ENCODE results near the gene HPS4.

HPS4 gene

DNA sequence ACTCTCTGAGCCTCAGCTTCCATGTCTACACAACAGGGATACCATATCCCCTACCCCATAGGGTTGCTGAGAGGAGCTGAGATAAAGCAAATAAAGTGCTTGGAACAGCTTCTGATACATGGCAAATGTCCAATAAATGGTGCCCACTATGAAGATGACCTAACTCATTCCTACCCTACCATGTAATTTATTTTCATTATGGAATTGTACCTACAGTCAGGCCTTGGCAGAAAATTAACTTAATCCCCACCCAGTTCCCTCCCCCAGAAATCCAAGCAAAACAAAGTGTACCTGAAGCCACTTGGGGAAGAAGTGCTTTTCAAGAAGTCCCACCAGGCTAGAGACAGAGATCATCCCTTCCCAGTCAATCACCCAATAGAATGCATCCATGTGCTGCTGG, 10.9 kb upstream of the HPS4 start:
- DNase-seq = no peak

DNA sequence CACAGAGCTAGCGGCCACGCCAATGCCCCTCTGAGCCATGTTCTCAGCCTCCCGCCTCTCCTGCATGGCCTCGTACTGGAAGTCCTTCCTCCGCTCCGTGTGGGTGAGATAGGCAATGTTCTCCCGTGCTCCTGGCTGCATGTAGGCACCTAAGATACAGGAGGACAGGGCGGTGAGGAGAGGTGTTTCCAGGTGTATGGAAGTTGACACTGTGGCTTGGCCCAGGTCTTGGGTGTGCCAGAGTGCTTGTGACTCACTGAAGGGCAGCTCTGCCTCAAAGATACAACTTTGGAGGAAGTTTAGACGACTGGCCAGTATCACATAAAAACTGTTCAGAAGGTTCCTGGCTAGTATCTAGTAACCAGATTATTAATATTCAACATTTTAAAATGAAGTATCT, 8.6 kb upstream of the HPS4 start:
- DNase-seq = no peak

DNA sequence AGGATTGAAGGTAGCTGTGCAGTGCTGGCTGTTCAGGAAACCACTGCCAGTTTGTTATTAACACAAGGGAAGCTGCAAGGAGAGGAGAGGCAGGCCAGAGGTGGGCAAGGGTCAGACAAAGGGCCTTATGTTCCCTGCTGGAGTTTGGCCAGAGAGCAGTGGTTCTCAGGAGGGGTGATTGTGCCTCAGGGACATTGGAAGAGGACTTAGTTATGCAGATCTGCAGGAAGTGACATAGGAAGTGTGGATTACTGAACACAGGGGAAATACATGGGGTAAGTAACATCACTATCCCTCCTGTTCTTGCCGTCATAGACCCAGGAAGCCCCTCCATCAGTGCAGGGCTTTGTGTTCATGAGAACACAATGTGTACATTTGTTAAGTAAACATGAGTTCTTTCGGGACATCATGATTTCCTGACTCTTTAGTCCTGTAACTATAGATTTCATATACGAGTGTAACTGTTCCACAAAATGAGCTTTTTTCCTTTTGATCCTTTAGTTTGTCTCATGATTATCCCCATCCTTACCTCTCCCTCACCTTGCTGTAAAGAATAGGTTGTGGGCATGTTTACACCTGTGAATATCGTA, 6.0 kb upstream of the HPS4 start:
- DNase-seq = no peak

DNA sequence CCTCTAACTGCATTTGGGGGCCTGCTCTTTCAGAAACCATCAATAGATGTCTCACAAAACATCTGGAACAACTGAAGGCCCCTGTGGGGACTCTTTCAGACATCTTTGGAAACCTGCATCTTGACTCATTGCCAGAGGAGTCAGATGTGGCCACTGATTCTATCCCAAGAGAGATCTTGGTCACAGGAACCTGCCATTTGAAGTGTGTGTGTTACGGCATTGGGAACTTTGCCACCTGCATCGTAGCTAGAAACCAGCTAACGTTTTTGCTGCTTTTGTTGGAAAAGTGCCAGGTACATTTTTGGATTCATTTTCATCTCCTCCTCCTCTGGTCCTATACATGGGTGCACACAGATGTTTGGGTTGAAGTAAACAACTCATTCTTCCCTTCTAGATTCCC, 4.4 kb upstream of the HPS4 start:
- no peak for DNase-seq

DNA sequence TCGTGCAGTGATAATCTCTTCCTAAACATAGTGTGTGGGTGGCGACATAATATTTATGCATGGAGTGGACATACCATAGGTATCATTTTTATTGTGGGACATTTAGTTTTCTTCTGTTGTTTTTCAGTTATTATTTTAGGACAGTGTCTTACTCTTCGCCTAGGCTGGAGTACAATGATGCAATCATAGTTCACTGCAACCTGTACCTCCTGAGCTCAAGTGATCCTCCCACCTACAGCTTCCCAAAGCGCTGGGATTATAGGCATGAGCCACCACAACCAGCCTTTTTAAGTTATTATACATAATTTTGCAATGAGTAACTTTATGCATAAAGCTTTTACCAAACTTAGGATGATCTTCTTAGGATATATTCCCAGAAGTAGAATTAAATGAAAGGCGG, 2.8 kb upstream of the HPS4 start:
- no peak for DNase-seq

DNA sequence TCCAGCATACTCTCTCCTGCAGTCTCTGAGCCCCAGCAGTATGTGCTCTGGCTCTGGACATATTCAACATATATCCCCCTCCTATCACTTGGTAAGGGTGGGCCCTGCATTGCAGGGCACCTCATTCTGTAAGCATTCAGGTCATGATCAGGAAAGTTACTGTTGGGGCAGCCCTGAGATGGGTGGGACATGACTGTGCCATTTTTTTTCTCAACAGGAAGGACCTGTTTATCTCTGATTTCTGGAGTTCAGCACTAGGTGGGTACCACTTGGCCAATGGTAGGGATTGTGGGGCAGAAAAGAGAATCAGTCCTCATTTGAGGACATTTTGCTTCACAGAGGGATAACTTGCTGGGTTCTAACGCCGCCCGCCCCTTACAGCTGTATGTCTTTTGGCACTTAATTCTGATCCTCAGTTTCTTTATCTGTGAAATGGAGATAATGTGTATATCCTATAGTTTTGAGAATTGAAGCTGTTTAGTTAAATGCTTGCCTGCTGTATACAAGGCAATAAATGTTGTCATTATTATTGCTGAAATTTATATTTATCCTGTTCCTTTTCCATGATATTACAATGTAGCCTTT, 2.3 kb upstream of the HPS4 start:
- DNase-seq = no peak

DNA sequence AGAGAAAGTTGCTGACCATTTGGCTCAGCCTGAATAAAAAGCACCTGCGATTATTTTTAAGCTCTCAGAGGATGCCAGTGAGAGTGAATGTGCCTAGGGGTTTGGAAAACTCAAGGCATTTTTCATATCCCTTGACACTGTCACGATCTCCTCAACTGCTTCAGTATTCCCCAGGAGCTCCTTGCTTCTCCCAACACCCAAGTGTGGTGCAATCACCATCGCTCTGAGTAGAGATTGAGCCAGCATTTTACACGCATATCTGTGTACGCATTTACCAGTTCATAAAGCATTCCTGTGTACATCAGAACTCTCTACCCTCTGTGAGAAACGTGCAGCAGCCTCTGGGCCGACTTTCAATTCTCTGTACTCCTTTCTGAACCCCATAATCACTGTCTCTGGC, 1.4 kb upstream of the HPS4 start:
- no peak for DNase-seq

DNA sequence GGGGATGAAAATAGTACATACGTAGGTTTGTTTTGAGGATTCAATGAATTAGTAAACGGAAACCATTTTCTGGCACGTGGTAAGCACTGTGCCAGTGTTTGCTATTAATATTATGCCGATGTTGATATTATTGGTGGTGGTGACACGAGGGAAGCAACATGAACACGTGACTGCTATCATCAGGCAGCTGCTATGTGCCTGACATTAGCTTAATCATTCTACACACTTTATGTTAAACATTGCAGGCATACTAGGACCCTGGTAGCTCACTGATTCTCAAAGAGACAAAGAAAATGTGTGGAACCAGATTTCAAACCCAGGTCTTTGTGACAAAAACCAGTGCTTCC, 750 bp upstream of the HPS4 start:
- no peak for DNase-seq

DNA sequence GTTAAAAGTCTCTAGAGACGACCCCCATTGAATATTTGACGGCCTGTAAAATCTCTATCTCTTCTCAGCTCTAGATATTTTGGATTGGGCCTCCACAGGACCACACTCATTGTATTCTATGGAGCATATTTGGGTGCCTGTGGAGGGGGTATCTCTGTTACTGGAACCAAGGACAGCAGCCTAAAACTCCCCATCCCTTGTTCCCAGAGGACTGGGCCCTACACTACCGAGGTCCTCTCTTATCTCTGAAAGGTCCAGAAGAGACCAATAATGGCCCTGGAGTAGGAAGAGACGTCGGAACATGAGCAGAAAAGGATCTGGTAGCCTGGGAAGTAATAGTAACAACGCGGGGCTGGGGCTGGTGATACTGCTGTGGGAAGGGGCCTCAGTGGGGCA, 542 bp downstream of the HPS4 start:
- DNase-seq = no peak

DNA sequence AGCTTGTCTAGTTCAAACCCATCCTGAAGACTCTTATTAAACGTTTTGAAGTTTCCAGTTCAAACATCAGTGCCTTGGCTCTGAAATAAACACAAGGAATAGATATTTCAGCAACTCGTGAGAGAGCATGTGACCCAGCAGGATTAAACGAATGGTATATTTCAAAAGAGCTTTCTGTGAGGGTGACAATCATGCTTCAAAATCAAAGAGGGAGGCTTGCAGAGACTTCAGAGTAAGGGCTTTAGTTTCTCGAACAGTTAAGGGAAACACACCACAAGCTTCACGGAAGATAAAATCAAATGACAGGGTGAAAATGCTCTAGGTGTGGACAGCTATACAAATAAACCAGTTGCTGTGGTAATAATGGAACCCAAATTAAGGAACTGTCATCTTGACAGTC, 1.4 kb downstream of the HPS4 start:
- no peak for DNase-seq

DNA sequence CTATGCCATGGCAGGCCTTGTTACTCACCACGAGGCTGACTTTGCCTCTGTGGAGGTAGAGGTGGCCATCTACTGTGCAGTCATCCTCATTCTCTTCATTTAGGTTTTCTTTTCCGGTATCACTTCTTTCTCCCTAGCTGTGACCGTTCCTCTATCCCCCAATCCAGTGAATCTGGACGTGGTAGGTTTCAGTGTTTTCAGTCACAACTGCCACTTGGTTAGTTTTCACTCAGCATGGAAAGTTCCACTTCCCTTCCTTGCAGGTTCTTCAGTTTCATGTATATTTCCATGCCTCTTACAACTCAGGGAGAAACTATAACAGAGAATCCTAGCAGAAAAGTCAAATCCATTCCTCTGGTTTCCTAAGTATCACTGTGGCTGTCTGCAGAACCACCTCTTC, 1.9 kb downstream of the HPS4 start:
- DNase-seq = no peak

DNA sequence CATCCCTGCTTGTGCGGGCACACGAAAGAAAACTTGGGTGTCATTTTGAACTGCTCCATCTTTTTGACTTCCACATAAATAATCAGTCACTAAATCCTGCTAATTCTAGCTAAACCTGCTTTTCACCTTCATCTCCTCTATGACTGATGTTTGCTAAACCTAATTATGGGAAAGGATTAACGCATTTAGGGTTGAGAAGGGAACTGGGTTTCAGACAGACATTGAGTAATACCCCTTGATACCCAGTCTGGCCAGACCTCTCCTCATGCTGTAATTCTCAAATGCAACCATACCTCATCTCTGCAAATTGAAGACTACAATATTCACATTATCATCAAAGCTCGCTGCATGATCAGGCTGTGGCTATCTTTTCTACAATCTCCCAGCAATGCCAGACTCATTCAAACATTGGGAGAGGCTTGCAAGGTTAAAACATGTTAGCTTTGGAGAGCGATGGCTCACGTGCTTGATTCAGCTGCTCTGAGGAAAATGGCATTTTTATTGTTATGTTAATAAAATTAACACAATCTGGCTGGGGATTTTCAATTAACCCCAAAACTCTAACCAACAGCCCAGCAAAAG, 2.4 kb downstream of the HPS4 start:
- DNase-seq = no peak

DNA sequence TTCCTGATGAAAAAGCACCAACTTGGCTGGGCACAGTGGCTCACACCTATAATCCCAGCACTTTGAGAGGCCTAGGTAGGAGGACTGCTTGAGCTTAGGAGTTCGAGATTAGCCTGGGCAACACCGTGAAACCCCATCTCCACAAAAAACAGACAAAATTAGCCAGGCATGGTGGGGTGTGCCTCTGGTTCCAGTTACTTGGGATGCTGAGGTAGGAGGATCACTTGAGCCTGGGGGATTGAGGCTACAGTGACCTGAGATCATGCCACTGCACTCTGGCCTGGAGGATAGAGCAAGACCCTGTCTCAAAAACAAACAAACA, 3.0 kb downstream of the HPS4 start:
- DNase-seq = no peak

DNA sequence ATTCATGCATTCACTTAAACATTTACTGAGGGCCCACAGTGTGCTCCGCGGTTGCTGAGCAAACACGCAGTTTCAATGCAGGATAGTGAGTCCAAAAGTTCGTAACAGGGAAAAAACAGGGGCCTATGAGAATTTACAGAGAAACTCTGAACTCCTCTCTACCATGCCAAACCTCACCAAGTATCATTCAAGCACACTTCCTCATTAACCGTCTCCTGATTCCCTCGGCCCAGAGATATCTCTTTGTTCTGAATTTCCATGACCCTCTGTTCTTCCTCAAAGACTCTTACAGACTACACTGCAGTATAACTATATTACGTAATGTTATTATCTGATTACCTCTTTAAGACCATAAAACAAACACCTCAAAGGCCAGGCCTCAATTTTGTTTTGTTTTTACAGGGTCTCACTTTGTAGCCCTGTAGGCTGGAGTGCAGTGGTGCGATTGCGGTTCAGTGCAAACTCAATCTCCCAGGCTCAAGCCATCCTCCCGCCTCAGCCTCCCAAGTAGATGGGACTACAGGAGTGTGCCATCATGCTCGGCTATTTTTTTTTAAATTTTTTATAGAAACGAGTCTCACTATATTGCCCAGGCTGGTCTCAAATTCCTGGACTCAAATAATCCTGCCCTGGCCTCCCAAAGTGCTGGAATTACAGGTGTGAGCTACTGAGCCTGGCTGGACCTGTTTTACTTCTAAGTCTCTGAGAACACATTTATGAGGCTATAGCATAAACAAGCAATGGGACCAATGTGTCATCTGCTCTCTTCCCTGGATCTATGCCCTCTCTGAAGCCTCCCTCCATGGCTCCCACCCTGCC, 3.6 kb downstream of the HPS4 start:
- DNase-seq = peak; percentile 23

DNA sequence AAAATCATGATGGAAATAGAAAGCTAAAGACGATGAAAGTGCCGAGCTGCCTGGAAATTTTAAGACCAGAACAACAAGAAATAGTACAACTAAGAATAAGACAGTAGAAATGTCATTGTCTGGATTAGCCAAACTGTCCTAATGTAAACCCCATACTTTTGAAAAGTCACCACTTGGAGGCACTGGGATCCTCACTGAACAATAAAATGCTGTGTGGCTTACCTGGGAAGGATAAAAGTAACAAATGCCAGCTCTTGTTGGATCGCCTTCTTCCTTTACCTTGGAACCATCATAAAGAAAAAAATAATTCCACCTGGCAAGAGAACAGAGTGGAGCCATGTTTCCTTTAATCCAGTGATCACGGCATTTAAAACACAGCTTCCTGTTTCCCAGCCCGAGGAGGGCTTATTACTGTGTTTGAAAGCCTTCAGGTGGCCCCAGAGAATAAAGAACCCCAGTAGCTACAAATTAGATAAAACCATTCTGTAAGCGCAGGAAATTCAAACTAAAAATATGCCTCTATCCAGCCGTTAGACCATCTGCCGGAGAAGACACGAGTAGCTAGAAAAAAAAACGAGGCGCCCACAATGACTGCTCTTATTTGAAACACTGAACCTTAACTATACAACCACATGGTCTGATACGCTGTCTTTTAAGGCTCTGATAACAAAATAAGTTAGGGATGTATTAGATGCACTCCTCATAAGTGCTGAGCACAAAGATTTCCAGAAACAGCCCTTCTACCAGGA, 4.4 kb downstream of the HPS4 start:
- DNase-seq = peak; percentile 30

DNA sequence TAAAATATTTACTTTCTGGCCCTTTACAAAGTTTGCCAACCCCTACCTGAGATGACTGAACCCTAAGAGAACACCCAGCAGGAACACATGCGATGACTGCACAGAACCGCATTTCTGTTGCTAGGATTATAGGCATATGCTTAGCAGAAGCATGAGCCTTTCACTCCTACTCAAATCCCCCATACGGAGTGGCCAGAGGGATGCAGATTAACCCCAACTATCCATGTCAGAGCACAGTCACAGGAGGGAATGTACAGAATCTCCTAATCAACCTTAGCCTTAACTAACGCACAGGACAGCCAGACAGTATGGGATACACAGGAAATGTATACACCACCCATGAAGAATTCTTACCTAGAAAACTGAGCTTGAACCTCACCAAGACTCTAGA, 6.2 kb downstream of the HPS4 start:
- no peak for DNase-seq

DNA sequence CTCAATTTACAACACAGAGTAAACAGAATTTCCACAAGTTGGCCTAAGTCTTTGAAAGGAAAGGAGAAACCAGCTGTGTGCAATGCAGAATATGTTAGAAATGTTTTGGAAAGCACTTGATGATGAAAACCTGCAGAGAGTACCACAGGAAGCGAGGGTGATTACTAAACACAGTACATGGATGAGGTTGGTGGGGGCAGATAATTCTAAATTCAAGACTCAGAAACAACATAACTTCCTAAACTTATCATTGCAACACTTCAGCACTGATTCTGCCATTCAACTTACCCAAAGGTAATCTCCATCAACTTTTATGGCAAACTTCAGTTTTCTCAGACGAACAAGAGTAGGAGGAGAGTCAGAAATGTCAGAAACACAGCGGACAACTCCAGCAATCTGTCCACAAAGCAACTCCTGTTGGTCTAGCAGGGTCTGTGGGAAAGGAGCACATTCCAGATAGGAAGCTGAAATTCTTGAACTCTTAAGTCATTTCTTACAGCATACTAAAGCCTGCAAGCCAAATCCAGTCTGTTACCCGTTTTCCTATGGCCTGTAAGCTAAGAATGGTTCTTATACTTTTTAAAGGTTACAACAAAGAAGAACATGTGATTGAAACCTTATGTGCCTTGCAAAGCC, 6.8 kb downstream of the HPS4 start:
- DNase-seq = no peak

DNA sequence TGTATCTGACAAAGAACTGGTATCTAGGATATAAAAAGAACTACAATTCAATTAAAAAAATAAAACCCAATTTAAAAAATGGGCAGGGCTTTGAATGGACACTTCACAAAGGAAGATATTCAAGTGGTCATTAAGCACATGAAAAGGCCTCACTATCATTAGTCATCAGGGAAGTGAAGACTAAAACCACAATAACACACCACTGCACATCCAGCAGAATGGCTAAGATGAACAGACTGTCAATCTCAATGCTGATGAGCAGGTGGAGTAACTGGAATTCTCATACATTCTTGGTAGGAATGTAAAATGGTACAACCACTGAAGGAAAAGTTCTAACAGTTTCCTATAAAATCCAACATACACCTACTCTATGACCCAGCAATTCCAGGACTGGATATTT, 8.9 kb downstream of the HPS4 start:
- no peak for DNase-seq

DNA sequence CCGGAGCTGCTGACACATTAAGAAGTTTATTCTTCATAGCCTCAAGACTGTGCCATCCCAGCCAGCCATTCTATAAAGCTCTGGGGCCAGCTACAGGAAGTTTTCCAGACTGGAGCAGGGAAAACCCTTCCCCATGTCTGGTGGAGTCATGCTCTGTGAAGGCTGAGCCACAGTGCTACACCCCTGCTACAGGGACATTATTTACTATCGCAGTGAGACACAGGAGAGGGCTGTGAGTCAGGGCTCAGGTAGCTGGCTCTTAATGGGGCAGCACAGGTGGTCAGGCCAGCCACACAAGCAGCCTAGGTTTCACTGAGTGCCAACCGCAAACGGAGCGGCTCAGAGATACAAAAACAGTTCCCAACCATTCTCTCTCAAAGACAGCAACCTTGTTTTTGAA, 12.1 kb downstream of the HPS4 start:
- no peak for DNase-seq

DNA sequence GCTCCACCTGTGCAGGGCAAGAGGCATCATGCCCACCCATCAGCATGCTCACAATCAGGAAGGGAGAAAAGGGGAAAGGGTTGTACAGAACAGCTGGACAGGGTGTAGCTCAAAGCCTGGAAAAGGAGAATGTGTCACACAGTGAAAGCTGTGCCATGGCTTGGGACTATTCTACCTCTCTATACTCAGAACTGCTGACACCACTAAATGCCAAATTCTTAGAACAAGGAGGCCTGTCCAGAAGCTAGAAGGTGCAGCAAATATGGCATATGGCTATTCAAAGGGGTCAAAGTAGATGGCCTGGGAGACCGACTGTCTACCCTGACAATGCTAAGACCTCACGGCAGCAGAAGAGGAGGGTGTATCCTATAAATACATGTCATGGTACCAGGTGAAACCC, 12.8 kb downstream of the HPS4 start:
- DNase-seq = no peak

DNA sequence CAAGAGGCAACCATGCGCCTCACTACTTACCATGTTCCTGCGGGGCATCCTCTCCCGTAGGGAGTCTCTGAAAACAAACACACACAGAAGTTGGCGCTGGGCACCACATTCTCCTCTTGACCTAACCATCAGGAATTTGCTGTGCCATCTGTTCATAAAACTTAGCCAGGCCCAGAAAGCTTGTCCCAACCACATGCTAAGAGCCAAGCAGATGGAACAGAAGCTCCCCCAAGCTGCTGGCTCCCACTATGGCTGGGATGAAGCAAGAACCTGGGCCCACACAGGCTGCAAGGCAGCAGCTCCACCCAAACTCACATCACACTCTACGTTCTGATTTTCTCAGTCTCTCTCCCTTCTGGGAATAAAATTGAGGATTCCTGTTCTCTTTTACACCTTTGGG, 17.4 kb downstream of the HPS4 start:
- no peak for DNase-seq

DNA sequence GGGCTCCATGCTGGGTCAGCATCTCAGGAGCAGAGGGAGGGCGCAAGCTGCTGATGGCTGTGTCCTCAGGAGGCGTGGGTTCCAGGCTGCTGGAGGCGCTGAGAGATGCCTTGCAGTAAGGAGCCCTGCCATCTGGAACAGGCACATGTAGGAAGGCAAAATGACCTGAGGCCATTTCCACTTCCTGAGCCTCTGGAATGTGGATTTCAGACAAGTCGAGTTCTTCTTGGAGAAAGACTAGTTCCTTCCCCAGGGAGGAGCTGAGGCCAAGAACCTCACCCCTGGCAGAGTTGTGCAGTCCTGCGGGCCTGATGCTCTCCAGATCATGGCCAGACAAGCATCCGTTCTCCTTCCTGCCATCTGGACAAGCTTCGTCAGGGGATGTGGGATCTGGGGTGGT, 19.3 kb downstream of the HPS4 start:
- DNase-seq = no peak

DNA sequence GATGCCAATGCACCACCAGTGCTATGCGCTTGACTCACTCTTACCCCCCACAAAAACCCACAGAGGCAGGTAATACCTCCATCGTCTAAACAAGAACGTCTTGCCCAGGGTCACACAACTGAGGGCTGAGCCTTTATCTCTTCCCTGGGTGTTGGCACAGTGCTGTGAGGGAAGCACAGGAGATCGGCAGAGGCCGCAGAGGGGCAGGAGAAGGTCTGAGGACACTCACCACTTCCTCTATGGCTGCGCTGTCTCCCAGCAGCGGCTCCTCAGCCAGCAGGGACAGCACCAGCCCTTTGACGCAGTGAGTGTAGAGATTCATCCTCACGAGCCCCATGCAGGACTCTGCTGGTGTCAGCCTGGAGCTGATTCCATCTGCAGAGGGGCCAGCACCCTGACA, 19.9 kb downstream of the HPS4 start:
- DNase-seq = no peak

All from NCI-H1105 treated with DMSO at 0.1 percent for 48 hours (cell line).